SK-N-SH (cell line): ENCODE data around the gene SREBF2. TPM values are rescaled to one million over a fixed set of nuclear protein-coding genes. Genes with fewer than 3 reads are reported as not detected.

ENCODE experiments used
- CTCF ChIA-PET: fragments of 300-600, 350-600 bp; formaldehyde crosslinking; extraction: SDS; loops from one replicate; lab custom pipeline; 2021; lab: Yijun Ruan, JAX
- POLR2A ChIA-PET: fragments of 350-600 bp; sonication (Branson Sonifier 250); formaldehyde crosslinking; extraction: SDS; loops from one replicate; lab custom pipeline; 2020; ENCODE audit warnings: antibody characterized with exemption, inconsistent platforms; lab: Yijun Ruan, JAX
- DNase-seq: peaks from one replicate; pipeline ENCODE4 v3.0.0; 2012
- H2AFZ ChIP-seq: fragments of 200-600 bp; sonication (generic); 2 replicates; pipeline ENCODE4 v1.8.1; 2016; ENCODE audit warnings: antibody characterized with exemption, mild to moderate bottlenecking, low read depth
- H3F3A ChIP-seq: fragments of 200-600 bp; sonication (generic); replicated peaks from 2 replicates; pipeline ENCODE3; 2016; ENCODE audit warnings: antibody characterized with exemption, mild to moderate bottlenecking; ENCODE audit not compliant: insufficient read depth
- H3K27ac ChIP-seq, 2 experiments: fragments of 200-500 bp in 1 of 2; fragments of 200-600 bp in 1 of 2; sonication (Bioruptor generic) in 1 of 2; sonication (generic), shearing (Covaris generic) in 1 of 2; 2 replicates each; pipeline versions ENCODE4 v1.5.1 to v1.6.1; 2014 to 2016; ENCODE audit warnings: low read depth in 2 of 2, inconsistent platforms in 1 of 2, low read length in 1 of 2, mild to moderate bottlenecking in 1 of 2, mixed read lengths in 1 of 2
- H3K27me3 ChIP-seq: fragments of 200-600 bp; sonication (generic), shearing (Covaris generic); 2 replicates; pipeline ENCODE4 v1.6.1; 2016; ENCODE audit warnings: mixed run types; ENCODE audit not compliant: insufficient read depth
- H3K36me3 ChIP-seq, 2 experiments: fragments of 200-500 bp in 1 of 2; fragments of 200-600 bp in 1 of 2; sonication (Bioruptor generic) in 1 of 2; sonication (generic) in 1 of 2; replicated peaks in 1 of 2; 2 replicates each; pipeline versions ENCODE3 to v1.5.1; 2014 to 2016; ENCODE audit warnings: low read length in 1 of 2, mild to moderate bottlenecking in 1 of 2; ENCODE audit not compliant: insufficient read depth in 2 of 2, control insufficient read depth in 1 of 2
- H3K4me1 ChIP-seq, 2 experiments: fragments of 200-500 bp in 1 of 2; fragments of 200-600 bp in 1 of 2; sonication (Bioruptor generic) in 1 of 2; sonication (generic), shearing (Covaris generic) in 1 of 2; 2 replicates each; pipeline versions ENCODE4 v1.5.1 to v1.6.1; 2014 to 2016; ENCODE audit warnings: low read depth in 1 of 2, low read length in 1 of 2, mixed run types in 1 of 2; ENCODE audit not compliant: insufficient read depth in 2 of 2, control insufficient read depth in 1 of 2
- H3K4me2 ChIP-seq: fragments of 200-600 bp; sonication (generic), shearing (Covaris generic); 2 replicates; pipeline ENCODE4 v1.6.1; 2017; ENCODE audit warnings: mixed run types
- H3K4me3 ChIP-seq, 2 experiments: fragments of 200-500 bp in 1 of 2; fragments of 200-600 bp in 1 of 2; sonication (Bioruptor generic) in 1 of 2; sonication (generic), shearing (Covaris generic) in 1 of 2; 2 replicates each; pipeline versions ENCODE4 v1.5.1 to v1.8.1; 2014 to 2016; ENCODE audit warnings: low read depth in 2 of 2, inconsistent platforms in 1 of 2, low read length in 1 of 2, mild to moderate bottlenecking in 1 of 2, mixed read lengths in 1 of 2, moderate library complexity in 1 of 2
- H3K79me2 ChIP-seq: fragments of 200-600 bp; sonication (generic); 2 replicates; pipeline ENCODE4 v1.8.1; 2017; ENCODE audit warnings: mild to moderate bottlenecking; ENCODE audit not compliant: insufficient read depth
- H3K9ac ChIP-seq: fragments of 200-600 bp; sonication (generic); 2 replicates; pipeline ENCODE4 v1.6.1; 2017; ENCODE audit warnings: mixed run types
- H3K9me2 ChIP-seq: fragments of 200-600 bp; sonication (generic); 2 replicates; pipeline ENCODE4 v1.6.1; 2017; ENCODE audit warnings: mixed run types
- H3K9me3 ChIP-seq: fragments of 200-600 bp; sonication (generic); 2 replicates; pipeline ENCODE4 v1.6.1; 2017; ENCODE audit warnings: mixed run types, mild to moderate bottlenecking, moderate library complexity
- H4K20me1 ChIP-seq: fragments of 200-600 bp; sonication (generic); 2 replicates; pipeline ENCODE4 v1.6.1; 2017; ENCODE audit warnings: mild to moderate bottlenecking, mixed run types; ENCODE audit not compliant: insufficient read depth
- CHD2 ChIP-seq: fragments of 150-350 bp; IDR thresholded peaks from 2 replicates; pipeline ENCODE4 v1.6.1; 2018; ENCODE audit warnings: low read length; ENCODE audit not compliant: partially characterized antibody
- ELF1 ChIP-seq: IDR thresholded peaks from 2 replicates; pipeline ENCODE4 v1.4.0; 2012
- EP300 ChIP-seq, 2 experiments: IDR thresholded peaks; 2 replicates each; pipeline versions ENCODE4 v1.4.0 to v1.6.1; 2012; ENCODE audit warnings: borderline replicate concordance in 1 of 2, low read depth in 1 of 2, low read length in 1 of 2
- EZH2phosphoT487 ChIP-seq: fragments of 200-600 bp; sonication (generic); IDR thresholded peaks from 2 replicates; pipeline ENCODE4 v1.6.1; 2017; ENCODE audit warnings: low read depth, mixed run types, mild to moderate bottlenecking, antibody characterized with exemption, moderate library complexity, borderline replicate concordance
- FOXJ3 ChIP-seq: sonication (generic); formaldehyde crosslinking; IDR thresholded peaks from 2 replicates; pipeline ENCODE4 v1.5.1; 2020; ENCODE audit warnings: mild to moderate bottlenecking, missing genetic modification reagents
- FOXM1 ChIP-seq: IDR thresholded peaks from 2 replicates; pipeline ENCODE4 v1.4.0; 2012; ENCODE audit warnings: low read depth, mild to moderate bottlenecking
- GABPA ChIP-seq: IDR thresholded peaks from 2 replicates; pipeline ENCODE4 v1.4.0; 2012; ENCODE audit warnings: low read depth, mild to moderate bottlenecking
- GATA2 ChIP-seq: sonication (generic); formaldehyde crosslinking; IDR thresholded peaks from 2 replicates; pipeline ENCODE4 v1.5.0; 2020; ENCODE audit warnings: mild to moderate bottlenecking, missing genetic modification reagents
- JUND ChIP-seq: IDR thresholded peaks from 2 replicates; pipeline ENCODE4 v1.4.0; 2012
- MAX ChIP-seq: IDR thresholded peaks from 2 replicates; pipeline ENCODE4 v1.4.0; 2012; ENCODE audit warnings: low read depth
- NFIC ChIP-seq: IDR thresholded peaks from 2 replicates; pipeline ENCODE4 v1.4.0; 2012; ENCODE audit warnings: borderline replicate concordance
- POLR2AphosphoS5 ChIP-seq: IDR thresholded peaks from 2 replicates; pipeline ENCODE4 v1.6.1; 2012; ENCODE audit warnings: low read depth, low read length
- RAD21 ChIP-seq: IDR thresholded peaks from 2 replicates; pipeline ENCODE4 v1.6.1; 2012; ENCODE audit warnings: mild to moderate bottlenecking, low read length
- REST ChIP-seq: IDR thresholded peaks from 2 replicates; pipeline ENCODE4 v1.6.1; 2012; ENCODE audit warnings: mild to moderate bottlenecking, low read depth, low read length, moderate library complexity
- SMC3 ChIP-seq: IDR thresholded peaks from 2 replicates; pipeline ENCODE4 v1.6.1; 2012; ENCODE audit warnings: low read depth, low read length, improper control_type of control experiment
- TAF1 ChIP-seq: IDR thresholded peaks from 2 replicates; pipeline ENCODE4 v1.6.1; 2012; ENCODE audit warnings: low read depth, mild to moderate bottlenecking, low read length, moderate library complexity, borderline replicate concordance
- USF2 ChIP-seq: fragments of 150-350 bp; IDR thresholded peaks from 2 replicates; pipeline ENCODE4 v1.6.1; 2017; ENCODE audit warnings: antibody characterized with exemption, low read length, low read depth, borderline replicate concordance
- YY1 ChIP-seq: IDR thresholded peaks from 2 replicates; pipeline ENCODE4 v1.4.0; 2012; ENCODE audit warnings: low read depth, mild to moderate bottlenecking
- WGBS: methylation state at CpG from one replicate; pipeline ENCODE4 v1.1.6; 2017; ENCODE audit warnings: low lambda C conversion rate; 5-methylcytosine and 5-hydroxymethylcytosine counted together
- polyA plus RNA-seq, 3 experiments: library from polyadenylated mRNA; depleted of rRNA; stranded (reverse); fragments of >200 nt; gene quantifications; 2 replicates each; pipeline ENCODE4 v1.2.3, GENCODE V29; 2012

SREBF2 gene
- polyA plus RNA-seq, 1 of the 3 experiments (the other 2 are of a cell fraction) = 7.5 TPM

- TF ChIP-seq TAF1 = no peak
- no peak for TF ChIP-seq MAX
- TF ChIP-seq CHD2 = no peak
- TF ChIP-seq FOXM1 = no peak
- no peak for TF ChIP-seq ELF1
- no peak for TF ChIP-seq GABPA
- no peak for TF ChIP-seq RAD21
- TF ChIP-seq, all 33 proteins: peak for 0
Observed at GRCh38 chr22:41902016-41902415, 69.1 kb downstream of the SREBF2 start (continued).

- CTCF ChIA-PET = interaction anchor here (1.6 kb wide), 2 partner anchors 9 to 38 kb away, joined by 3 to 5 read pairs; no protein-coding TSS in a partner anchor
- Histone ChIP-seq H3K9me2 (no peaks in the 10 kb centered on the region), H3K9me3 (no peaks in the 10 kb centered on the region), H3K4me3 (no peak overlapping the region), H3K36me3 (peaks cover 0 to 2% of the 10 kb centered on the region in 2 experiments), H3K9ac (no peak overlapping the region), H3F3A (no peaks in the 10 kb centered on the region), H3K4me1 (no peaks in the 10 kb centered on the region), H3K4me2 (no peak overlapping the region), H2AFZ (no peak overlapping the region), H3K27me3 (no peaks in the 10 kb centered on the region)
- no peak for DNase-seq
- no peak for TF ChIP-seq EZH2phosphoT487
- no peak for TF ChIP-seq JUND
- no peak for TF ChIP-seq NFIC
- TF ChIP-seq GATA2 (CRISPR knock-in tag) = no peak
- no peak for TF ChIP-seq USF2
- TF ChIP-seq ELF1 = no peak
- no peak for TF ChIP-seq FOXM1
- TF ChIP-seq FOXJ3 = no peak
- no peak for TF ChIP-seq REST
- TF ChIP-seq SMC3 = no peak
- TF ChIP-seq POLR2AphosphoS5 = no peak
- no peak for TF ChIP-seq YY1
- TF ChIP-seq EP300 (IDR thresholded peaks at IDR 0.05; ENCODE audit: borderline replicate concordance in 1 of 2, low read depth in 1 of 2, low read length in 1 of 2) = no peak
- TF ChIP-seq, all 33 proteins: peak for 0
- H3K79me2 ChIP-seq = no peaks in the 10 kb centered on the region
- POLR2A ChIA-PET = no interaction called here
- 60% methylated on average over 1 of the region's 15 CpGs for WGBS
- H4K20me1 ChIP-seq = no peaks in the 10 kb centered on the region
- H3K27ac ChIP-seq = no peak overlapping the region
Observed at GRCh38 chr22:41902932-41903421, 70.1 kb downstream of the SREBF2 start.
